ENCODE measurements around the gene TMEM219.

The TMEM219 gene

GRCh38 chr16:29994600-29995323, 32.9 kb downstream of the TMEM219 start:
- H2BK5ac ChIP-seq (ENCODE audit: low read length): peak overlapping the region; percentile 45
- H3K9ac ChIP-seq (ENCODE audit: low read depth, low read length, poor library complexity): peak overlapping the region; percentile 94
- WGBS, 2 donors (ENCODE audit: extremely low coverage in 2 of 2, insufficient read length in 2 of 2, insufficient replicate concordance in 1 of 2): no CpG with 5 or more reads among the region's 24 CpGs
- H3K27ac ChIP-seq (replicated peaks; ENCODE audit: low read length): peak overlapping the region; percentile 54
- no peak overlapping the region for H2BK12ac ChIP-seq (ENCODE audit: low read length)
- no peak overlapping the region for H2BK15ac ChIP-seq (ENCODE audit: low read length)
- no peak overlapping the region for H4K8ac ChIP-seq (ENCODE audit: low read depth, low read length)
- H3K9me3 ChIP-seq (replicated peaks in 1 of 2; ENCODE audit: control insufficient read depth in 2 of 2, insufficient read depth in 1 of 2, low read depth in 1 of 2, low read length in 2 of 2): no peaks in the 10 kb centered on the region
- H3K79me1 ChIP-seq (ENCODE audit: low read depth, low read length): peaks cover 5% of the 10 kb centered on the region
- H3K4me2 ChIP-seq (ENCODE audit: insufficient read depth, low read length, poor library complexity, severe bottlenecking): peak overlapping the region; percentile 89
- H2AK5ac ChIP-seq (ENCODE audit: low read depth, low read length): peak overlapping the region; percentile 59
- H3K4ac ChIP-seq (ENCODE audit: low read length): no peak overlapping the region
- no peaks in the 10 kb centered on the region for H3K27me3 ChIP-seq (ENCODE audit: control insufficient read depth in 3 of 3, insufficient read depth in 3 of 3, low read depth in 1 of 3, low read length in 3 of 3)
- H3K18ac ChIP-seq (ENCODE audit: low read length): peak overlapping the region; percentile 94
- H3K36me3 ChIP-seq (replicated peaks in 1 of 2; ENCODE audit: control insufficient read depth in 2 of 2, insufficient read depth in 2 of 2, low read length in 2 of 2): peaks cover 17 to 70% of the 10 kb centered on the region in 2 donors
- peaks cover 8 to 10% of the 10 kb centered on the region in 2 donors for H3K4me1 ChIP-seq (ENCODE audit: control insufficient read depth in 2 of 2, insufficient read depth in 1 of 2, low read depth in 1 of 2, low read length in 2 of 2)
- H3K4me3 ChIP-seq (ENCODE audit: low read length in 2 of 2): peak overlapping the region; percentile 78 to 89
- no peak overlapping the region for H4K91ac ChIP-seq (ENCODE audit: low read depth, low read length, poor library complexity)
- H3K14ac ChIP-seq (ENCODE audit: low read length): peak overlapping the region; percentile 42
- H2AFZ ChIP-seq (ENCODE audit: low read length): peak overlapping the region; percentile 94
- DNase-seq (ENCODE audit: low spot score): no peak
- peak overlapping the region; percentile 90 for H3K23ac ChIP-seq (ENCODE audit: low read depth, low read length, poor library complexity)
- peak overlapping the region; percentile 21 for H2BK120ac ChIP-seq (ENCODE audit: low read depth, low read length)

GRCh38 chr16:29995324-29995910, 33.5 kb downstream of the TMEM219 start, which contains the start of gene HIRIP3:
TSS of gene HIRIP3 (minus strand) at chr16:29995617. CDS start at chr16:29995605, 12 bp downstream.
- peak within 1 kb of the TSS; percentile 21 for H2BK120ac ChIP-seq (ENCODE audit: low read depth, low read length)
- no peak within 1 kb of the TSS for H4K91ac ChIP-seq (ENCODE audit: low read depth, low read length, poor library complexity)
- no peak within 1 kb of the TSS for H3K4ac ChIP-seq (ENCODE audit: low read length)
- peak within 1 kb of the TSS; percentile 42 for H3K14ac ChIP-seq (ENCODE audit: low read length)
- H3K9me3 ChIP-seq (replicated peaks in 1 of 2; ENCODE audit: control insufficient read depth in 2 of 2, insufficient read depth in 1 of 2, low read depth in 1 of 2, low read length in 2 of 2): no peaks in the 10 kb centered on the region
- peaks cover 5% of the 10 kb centered on the region for H3K79me1 ChIP-seq (ENCODE audit: low read depth, low read length)
- peak within 1 kb of the TSS; percentile 78 to 89 for H3K4me3 ChIP-seq (ENCODE audit: low read length in 2 of 2)
- no peak within 1 kb of the TSS for H2BK15ac ChIP-seq (ENCODE audit: low read length)
- WGBS, 2 donors (ENCODE audit: extremely low coverage in 2 of 2, insufficient read length in 2 of 2, insufficient replicate concordance in 1 of 2): no CpG with 5 or more reads among the region's 53 CpGs
- peak within 1 kb of the TSS; percentile 94 for H3K9ac ChIP-seq (ENCODE audit: low read depth, low read length, poor library complexity)
- H3K27ac ChIP-seq (replicated peaks; ENCODE audit: low read length): peak within 1 kb of the TSS; percentile 54
- peaks cover 16 to 69% of the 10 kb centered on the region in 2 donors for H3K36me3 ChIP-seq (replicated peaks in 1 of 2; ENCODE audit: control insufficient read depth in 2 of 2, insufficient read depth in 2 of 2, low read length in 2 of 2)
- peak within 1 kb of the TSS; percentile 45 for H2BK5ac ChIP-seq (ENCODE audit: low read length)
- H2AFZ ChIP-seq (ENCODE audit: low read length): peak within 1 kb of the TSS; percentile 94
- H3K4me1 ChIP-seq (ENCODE audit: control insufficient read depth in 2 of 2, insufficient read depth in 1 of 2, low read depth in 1 of 2, low read length in 2 of 2): peaks cover 8 to 10% of the 10 kb centered on the region in 2 donors
- peak; percentile 76 for DNase-seq (ENCODE audit: low spot score)
- H3K27me3 ChIP-seq (ENCODE audit: control insufficient read depth in 3 of 3, insufficient read depth in 3 of 3, low read depth in 1 of 3, low read length in 3 of 3): no peaks in the 10 kb centered on the region
- H2AK5ac ChIP-seq (ENCODE audit: low read depth, low read length): peak within 1 kb of the TSS; percentile 59
- peak within 1 kb of the TSS; percentile 90 for H3K23ac ChIP-seq (ENCODE audit: low read depth, low read length, poor library complexity)
- peak within 1 kb of the TSS; percentile 89 for H3K4me2 ChIP-seq (ENCODE audit: insufficient read depth, low read length, poor library complexity, severe bottlenecking)
- H3K18ac ChIP-seq (ENCODE audit: low read length): peak within 1 kb of the TSS; percentile 94
- no peak within 1 kb of the TSS for H2BK12ac ChIP-seq (ENCODE audit: low read length)
- H4K8ac ChIP-seq (ENCODE audit: low read depth, low read length): peak within 1 kb of the TSS; percentile 20

- H3K23ac ChIP-seq (ENCODE audit: low read depth, low read length, poor library complexity): peak within 1 kb of the TSS; percentile 90
- H3K79me1 ChIP-seq (ENCODE audit: low read depth, low read length): peaks cover 5% of the 10 kb centered on the region
- peak; percentile 95 for DNase-seq (ENCODE audit: low spot score)
- peak within 1 kb of the TSS; percentile 20 for H4K8ac ChIP-seq (ENCODE audit: low read depth, low read length)
- H3K9ac ChIP-seq (ENCODE audit: low read depth, low read length, poor library complexity): peak within 1 kb of the TSS; percentile 94
- H3K9me3 ChIP-seq (replicated peaks in 1 of 2; ENCODE audit: control insufficient read depth in 2 of 2, insufficient read depth in 1 of 2, low read depth in 1 of 2, low read length in 2 of 2): no peaks in the 10 kb centered on the region
- peak within 1 kb of the TSS; percentile 54 for H3K27ac ChIP-seq (replicated peaks; ENCODE audit: low read length)
- H2BK5ac ChIP-seq (ENCODE audit: low read length): peak within 1 kb of the TSS; percentile 45
- H3K18ac ChIP-seq (ENCODE audit: low read length): peak within 1 kb of the TSS; percentile 94
- peaks cover 8 to 10% of the 10 kb centered on the region in 2 donors for H3K4me1 ChIP-seq (ENCODE audit: control insufficient read depth in 2 of 2, insufficient read depth in 1 of 2, low read depth in 1 of 2, low read length in 2 of 2)
- H2AFZ ChIP-seq (ENCODE audit: low read length): peak within 1 kb of the TSS; percentile 94
- H3K36me3 ChIP-seq (replicated peaks in 1 of 2; ENCODE audit: control insufficient read depth in 2 of 2, insufficient read depth in 2 of 2, low read length in 2 of 2): peaks cover 16 to 69% of the 10 kb centered on the region in 2 donors
- peak within 1 kb of the TSS; percentile 78 to 89 for H3K4me3 ChIP-seq (ENCODE audit: low read length in 2 of 2)
- WGBS, 2 donors (ENCODE audit: extremely low coverage in 2 of 2, insufficient read length in 2 of 2, insufficient replicate concordance in 1 of 2): no CpG with 5 or more reads among the region's 65 CpGs
- no peak within 1 kb of the TSS for H2BK12ac ChIP-seq (ENCODE audit: low read length)
- H3K14ac ChIP-seq (ENCODE audit: low read length): peak within 1 kb of the TSS; percentile 42
- H3K4me2 ChIP-seq (ENCODE audit: insufficient read depth, low read length, poor library complexity, severe bottlenecking): peak within 1 kb of the TSS; percentile 89
- H4K91ac ChIP-seq (ENCODE audit: low read depth, low read length, poor library complexity): no peak within 1 kb of the TSS
- H3K4ac ChIP-seq (ENCODE audit: low read length): no peak within 1 kb of the TSS
- peak within 1 kb of the TSS; percentile 21 for H2BK120ac ChIP-seq (ENCODE audit: low read depth, low read length)
- peak within 1 kb of the TSS; percentile 59 for H2AK5ac ChIP-seq (ENCODE audit: low read depth, low read length)
- no peaks in the 10 kb centered on the region for H3K27me3 ChIP-seq (ENCODE audit: control insufficient read depth in 3 of 3, insufficient read depth in 3 of 3, low read depth in 1 of 3, low read length in 3 of 3)
- no peak within 1 kb of the TSS for H2BK15ac ChIP-seq (ENCODE audit: low read length)
Observed at GRCh38 chr16:29995911-29996765, 34.3 kb downstream of the TMEM219 start, which contains the start of gene INO80E. TSS of gene INO80E (plus strand) at chr16:29996241. CDS start at chr16:29996311, 70 bp downstream.
